Prostate gland (tissue), 2 donors: ENCODE measurements around the gene ASH1L. TPM values are rescaled to one million over a fixed set of nuclear protein-coding genes. Genes with fewer than 3 reads are reported as not detected.
"Not testable (repeated sequence)": the region's sequence is repeated elsewhere in the genome, so short reads cannot be mapped to it uniquely, and the experiment has no call there.

Source experiments
- DNase-seq: peaks from one replicate; pipeline ENCODE4 v3.0.0-alpha.2; 2019; ENCODE audit warnings: low spot score
- H3K27ac ChIP-seq, 2 donors: fragments of 200-600 bp; sonication (generic); 2 replicates each; pipeline ENCODE4 v1.5.1; 2017 to 2019
- H3K27me3 ChIP-seq: fragments of 200-600 bp; sonication (generic); replicated peaks from 2 replicates; pipeline ENCODE4 v1.5.1; 2019; ENCODE audit not compliant: insufficient read depth
- H3K36me3 ChIP-seq, 2 donors: fragments of 200-600 bp; sonication (generic); 1 replicate in 1 of 2; 2 replicates in 1 of 2; pipeline versions ENCODE4 v1.5.1 to v1.8.1; 2017 to 2019
- H3K4me1 ChIP-seq: fragments of 200-600 bp; sonication (generic); replicated peaks from 2 replicates; pipeline ENCODE4 v1.5.1; 2019
- H3K4me3 ChIP-seq, 2 donors: fragments of 200-600 bp; sonication (generic); 2 replicates each; pipeline ENCODE4 v1.5.1; 2017 to 2019
- H3K9me3 ChIP-seq: fragments of 200-600 bp; sonication (generic); 2 replicates; pipeline ENCODE4 v1.5.1; 2017
- POLR2A ChIP-seq: fragments of 450-650 bp; IDR thresholded peaks from one replicate; pipeline ENCODE4 v1.6.1; 2016; ENCODE audit warnings: antibody characterized with exemption, mild to moderate bottlenecking
- POLR2AphosphoS5 ChIP-seq: sonication (generic); formaldehyde crosslinking; IDR thresholded peaks from one replicate; pipeline ENCODE4 v1.6.1; 2017; ENCODE audit warnings: antibody characterized with exemption
- WGBS: methylation state at CpG from one replicate; pipeline ENCODE4 v1.1.5; 2018; 5-methylcytosine and 5-hydroxymethylcytosine counted together
- intact Hi-C: fragments of 100-400 bp; cut with DNase I; formaldehyde crosslinking; loops from one replicate; pipeline ENCODE4 v1.14.2; 2022
- total RNA-seq, 2 donors: library from RNA; depleted of rRNA; stranded (reverse); fragments of >200 nt; gene quantifications; one replicate each; pipeline ENCODE4 v1.1.0, GENCODE V29; 2016
- TF ChIP-seq, protein P1 (sequence below), 4 experiments: fragments of 200-600 bp in 2 of 4; fragments of 450-650 bp in 2 of 4; sonication (generic) in 2 of 4; IDR thresholded peaks; 1 replicate in 3 of 4; 2 replicates in 1 of 4; pipeline ENCODE4 v1.5.1; 2016 to 2019; ENCODE audit warnings: antibody characterized with exemption in 4 of 4, mild to moderate bottlenecking in 2 of 4, moderate library complexity in 2 of 4

The ASH1L gene
- total RNA-seq, 2 donors from 2014 or later = 53.1 to 66.2 TPM

DNA sequence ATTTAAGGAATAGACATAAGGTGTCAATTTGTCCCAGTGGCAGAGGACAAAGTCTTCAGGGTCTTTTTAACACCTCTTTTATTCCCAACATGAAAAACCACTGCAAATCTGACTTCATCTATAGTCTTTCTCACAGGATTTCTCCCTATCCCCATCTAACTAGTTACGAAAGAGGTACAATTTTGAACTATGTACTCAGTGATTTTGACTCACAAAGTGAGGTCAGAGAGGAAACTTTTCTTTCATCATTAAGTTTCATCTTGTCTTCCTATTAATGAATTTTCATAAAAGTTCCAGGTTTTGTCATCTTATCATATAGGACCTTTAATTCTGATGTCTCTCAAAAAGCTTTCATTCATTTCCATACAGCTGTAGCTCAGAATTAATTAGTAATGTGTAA lies 63.3 kb downstream of the ASH1L start:
- WGBS = 91% methylated on average over 1 of the region's 1 CpG
- H3K4me1 ChIP-seq = no peaks in the 10 kb centered on the region
- no peak overlapping the region for H3K4me3 ChIP-seq
- DNase-seq = no peak
- no peak overlapping the region for H3K27ac ChIP-seq
- no peaks in the 10 kb centered on the region for H3K9me3 ChIP-seq
- no peaks in the 10 kb centered on the region for H3K36me3 ChIP-seq
- no peaks in the 10 kb centered on the region for H3K27me3 ChIP-seq
- TF ChIP-seq, protein P1, sequence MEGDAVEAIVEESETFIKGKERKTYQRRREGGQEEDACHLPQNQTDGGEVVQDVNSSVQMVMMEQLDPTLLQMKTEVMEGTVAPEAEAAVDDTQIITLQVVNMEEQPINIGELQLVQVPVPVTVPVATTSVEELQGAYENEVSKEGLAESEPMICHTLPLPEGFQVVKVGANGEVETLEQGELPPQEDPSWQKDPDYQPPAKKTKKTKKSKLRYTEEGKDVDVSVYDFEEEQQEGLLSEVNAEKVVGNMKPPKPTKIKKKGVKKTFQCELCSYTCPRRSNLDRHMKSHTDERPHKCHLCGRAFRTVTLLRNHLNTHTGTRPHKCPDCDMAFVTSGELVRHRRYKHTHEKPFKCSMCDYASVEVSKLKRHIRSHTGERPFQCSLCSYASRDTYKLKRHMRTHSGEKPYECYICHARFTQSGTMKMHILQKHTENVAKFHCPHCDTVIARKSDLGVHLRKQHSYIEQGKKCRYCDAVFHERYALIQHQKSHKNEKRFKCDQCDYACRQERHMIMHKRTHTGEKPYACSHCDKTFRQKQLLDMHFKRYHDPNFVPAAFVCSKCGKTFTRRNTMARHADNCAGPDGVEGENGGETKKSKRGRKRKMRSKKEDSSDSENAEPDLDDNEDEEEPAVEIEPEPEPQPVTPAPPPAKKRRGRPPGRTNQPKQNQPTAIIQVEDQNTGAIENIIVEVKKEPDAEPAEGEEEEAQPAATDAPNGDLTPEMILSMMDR (IDR thresholded peaks at IDR 0.05) = no peak
- TF ChIP-seq POLR2A = no peak
- no peak for TF ChIP-seq POLR2AphosphoS5
- intact Hi-C loops = no loop called here

DNA sequence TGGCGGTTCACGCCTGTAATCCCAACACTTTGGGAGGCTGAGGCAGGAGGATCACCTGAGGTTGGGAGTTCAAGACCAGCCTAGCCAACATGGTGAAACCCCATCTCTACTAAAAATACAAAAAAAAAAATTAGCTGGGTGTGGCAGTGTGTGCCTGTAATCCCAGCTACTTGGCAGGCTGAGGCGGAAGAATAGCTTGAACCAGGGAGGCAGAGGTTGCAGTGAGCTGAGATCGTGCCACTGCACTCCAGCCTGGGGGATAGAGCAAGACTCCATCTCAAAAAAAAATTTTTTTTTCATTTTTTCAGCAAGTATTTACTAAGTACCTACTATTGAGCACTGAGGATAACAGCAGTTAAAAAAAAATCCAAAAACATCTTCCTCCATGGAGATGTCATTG lies 69.0 kb downstream of the ASH1L start:
- H3K9me3 ChIP-seq, intact Hi-C loops, H3K36me3 ChIP-seq, H3K27me3 ChIP-seq, H3K27ac ChIP-seq, H3K4me3 ChIP-seq, DNase-seq, H3K4me1 ChIP-seq: not testable (repeated sequence)
- 88% methylated on average over 4 of the region's 4 CpGs for WGBS

- H3K36me3 ChIP-seq, intact Hi-C loops, H3K4me1 ChIP-seq, H3K27me3 ChIP-seq, DNase-seq, H3K27ac ChIP-seq, H3K9me3 ChIP-seq, H3K4me3 ChIP-seq: not testable (repeated sequence)
- 95% methylated on average over 6 of the region's 6 CpGs for WGBS
Measured at GRCh38 chr1:155488419-155488818, 74.2 kb downstream of the ASH1L start.

DNA sequence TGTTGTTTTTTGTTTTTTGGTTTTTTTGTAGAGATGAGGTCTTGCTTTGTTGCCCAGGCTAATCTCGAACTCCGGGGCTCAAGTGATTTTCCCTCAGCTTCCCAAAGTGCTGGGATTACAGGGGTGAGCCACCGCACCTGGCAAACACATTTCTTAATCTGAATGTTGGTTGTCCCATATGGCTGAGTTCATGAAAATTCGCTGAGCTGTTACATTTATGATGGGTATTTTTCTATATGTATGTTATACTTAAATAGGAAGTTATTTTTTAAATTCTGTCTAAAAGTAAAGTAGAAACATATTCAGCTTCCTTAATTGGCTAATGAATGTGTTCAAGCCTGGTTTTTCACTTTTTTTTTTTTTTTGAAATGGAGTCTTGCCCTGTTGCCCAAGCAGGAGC lies 75.1 kb downstream of the ASH1L start:
- Histone ChIP-seq H3K36me3 (no peaks in the 10 kb centered on the region), H3K27me3 (no peaks in the 10 kb centered on the region), H3K4me3 (no peak overlapping the region), H3K9me3 (no peaks in the 10 kb centered on the region), H3K27ac (no peak overlapping the region), H3K4me1 (no peaks in the 10 kb centered on the region)
- DNase-seq = no peak
- WGBS = 95% methylated on average over 4 of the region's 4 CpGs
- intact Hi-C loops = no loop called here
- TF ChIP-seq, protein P1 (IDR thresholded peaks at IDR 0.05) = no peak

DNA sequence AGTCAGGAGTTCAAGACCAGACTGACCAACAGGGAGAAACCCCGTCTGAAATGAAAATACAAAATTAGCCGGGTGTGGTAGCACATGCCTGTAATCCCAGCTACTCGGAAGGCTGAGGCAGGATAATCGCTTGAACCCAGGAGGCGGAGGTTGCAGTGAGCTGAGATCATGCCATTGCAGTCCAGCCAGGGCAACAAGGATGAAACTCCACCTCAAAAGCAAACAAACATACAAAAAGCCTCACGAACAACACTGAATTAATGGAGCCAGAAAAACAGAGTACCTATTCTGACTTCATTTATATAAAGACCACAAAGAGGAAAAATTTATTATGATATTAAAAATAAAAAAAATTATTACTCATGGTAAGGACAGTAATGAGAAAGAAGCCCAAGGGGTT lies 75.7 kb downstream of the ASH1L start:
- intact Hi-C loops, H3K27me3 ChIP-seq, DNase-seq, H3K9me3 ChIP-seq, H3K36me3 ChIP-seq, H3K4me1 ChIP-seq, H3K27ac ChIP-seq, H3K4me3 ChIP-seq: not testable (repeated sequence)
- 93% methylated on average over 6 of the region's 6 CpGs for WGBS

- intact Hi-C loops = no loop called here
- H3K4me3 ChIP-seq = no peak overlapping the region
- no peak overlapping the region for H3K27ac ChIP-seq
- H3K36me3 ChIP-seq = no peaks in the 10 kb centered on the region
- no peaks in the 10 kb centered on the region for H3K27me3 ChIP-seq
- no peaks in the 10 kb centered on the region for H3K9me3 ChIP-seq
- H3K4me1 ChIP-seq = peaks cover 8% of the 10 kb centered on the region
- DNase-seq = no peak
- TF ChIP-seq, protein P1 (IDR thresholded peaks at IDR 0.05) = no peak
- TF ChIP-seq POLR2A (no peak), POLR2AphosphoS5 (no peak)
Measured at GRCh38 chr1:155485945-155486344, 76.7 kb downstream of the ASH1L start.

GRCh38 chr1:155485222-155485621 lies 77.4 kb downstream of the ASH1L start:
- 98% methylated on average over 4 of the region's 4 CpGs for WGBS
- intact Hi-C loops = no loop called here
- Histone ChIP-seq H3K4me1 (peaks cover 8% of the 10 kb centered on the region), H3K36me3 (no peaks in the 10 kb centered on the region), H3K9me3 (no peaks in the 10 kb centered on the region), H3K27me3 (no peaks in the 10 kb centered on the region), H3K27ac (no peak overlapping the region), H3K4me3 (no peak overlapping the region)
- DNase-seq = no peak
- TF ChIP-seq, protein P1 (IDR thresholded peaks at IDR 0.05) = no peak
